ENCODE data around the gene ZNF281. TPM values are rescaled to one million over a fixed set of nuclear protein-coding genes. Genes with fewer than 3 reads are reported as not detected.

Gene ZNF281
- total and polyA plus RNA-seq, 9 of the 15 experiments (the other 6 are each of a cell fraction or from before 2014, with no cell fraction given) = 9.6 to 24.9 (median 16.5) TPM

DNA sequence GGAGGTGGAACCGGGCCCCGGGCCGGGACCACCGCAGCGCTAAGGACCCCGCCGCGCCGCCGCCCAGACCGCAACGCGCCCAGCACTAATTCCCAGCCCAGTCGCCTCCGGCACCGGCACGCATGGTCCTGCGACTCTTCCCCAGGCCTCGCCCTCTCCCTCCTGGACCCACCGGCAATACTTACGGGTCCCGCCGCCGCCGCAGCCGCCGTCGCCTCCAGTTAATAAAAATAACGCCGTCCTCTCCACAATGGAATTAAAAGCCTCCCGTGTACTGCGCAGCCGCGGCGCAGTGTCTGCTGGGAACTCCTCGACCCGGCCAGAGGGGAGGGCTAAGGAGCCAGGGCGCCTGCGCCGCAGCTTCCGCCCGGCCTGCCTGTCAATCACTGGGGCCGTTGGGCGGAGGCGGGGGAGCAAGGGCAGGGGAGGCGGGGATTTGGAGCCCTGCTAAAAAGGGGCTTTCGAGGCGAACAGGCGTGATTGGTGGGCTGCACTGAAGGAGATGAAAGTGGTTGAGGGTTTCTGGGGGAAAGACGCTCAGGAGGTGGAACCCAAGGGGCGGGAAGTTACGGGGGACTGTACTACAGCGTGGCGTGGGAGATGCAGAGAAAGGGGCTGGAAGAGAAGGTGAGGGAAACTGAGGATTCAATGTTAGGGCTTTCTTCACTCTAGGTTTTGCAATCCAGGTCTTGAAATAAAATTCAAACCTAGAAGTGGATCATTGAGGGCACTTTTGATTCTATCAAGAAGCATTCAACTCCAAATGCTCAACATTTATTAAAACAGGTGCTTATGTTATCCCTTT lies at the start of gene ZNF281 (continued):
- TF ChIP-seq, protein P1, sequence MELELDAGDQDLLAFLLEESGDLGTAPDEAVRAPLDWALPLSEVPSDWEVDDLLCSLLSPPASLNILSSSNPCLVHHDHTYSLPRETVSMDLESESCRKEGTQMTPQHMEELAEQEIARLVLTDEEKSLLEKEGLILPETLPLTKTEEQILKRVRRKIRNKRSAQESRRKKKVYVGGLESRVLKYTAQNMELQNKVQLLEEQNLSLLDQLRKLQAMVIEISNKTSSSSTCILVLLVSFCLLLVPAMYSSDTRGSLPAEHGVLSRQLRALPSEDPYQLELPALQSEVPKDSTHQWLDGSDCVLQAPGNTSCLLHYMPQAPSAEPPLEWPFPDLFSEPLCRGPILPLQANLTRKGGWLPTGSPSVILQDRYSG (tag; conservative IDR thresholded peaks at IDR 0.05; ENCODE audit: low read depth) = no peak
- TF ChIP-seq KAT8 (IDR thresholded peaks at IDR 0.05; ENCODE audit: low read depth) (no peak), TBP (optimal IDR thresholded peaks at IDR 0.05; ENCODE audit: low read depth, low read length) (peak; percentile 63), HNRNPH1 (optimal IDR thresholded peaks at IDR 0.05; ENCODE audit: low read depth, low read length) (no peak), EP300 (IDR thresholded peaks at IDR 0.05; ENCODE audit: low read length) (no peak; the same call in 1 of the 2 replicates), ZNF436 (CRISPR knock-in tag; IDR thresholded peaks at IDR 0.05) (no peak), PYGO2 (tag; IDR thresholded peaks at IDR 0.05) (no peak), ZFX (CRISPR knock-in tag; IDR thresholded peaks at IDR 0.05) (peak; percentile 70), ZC3H8 (IDR thresholded peaks at IDR 0.05) (no peak), BCOR (IDR thresholded peaks at IDR 0.05) (peak; percentile 39; the same call in 1 of the 2 replicates), ARID1B (IDR thresholded peaks at IDR 0.05) (0 out of 2 replicates have a peak, but pooled peaks have one; percentile 46), GTF2E2 (tag; IDR thresholded peaks at IDR 0.05) (no peak), SNRNP70 (optimal IDR thresholded peaks at IDR 0.05; ENCODE audit: low read depth, low read length) (no peak), HNRNPK (IDR thresholded peaks at IDR 0.05; ENCODE audit: low read depth, low read length, poor library complexity, severe bottlenecking) (no peak), BRD9 (IDR thresholded peaks at IDR 0.05; ENCODE audit: low read depth, partially characterized antibody) (peak; percentile 81), SPI1 (IDR thresholded peaks at IDR 0.05; ENCODE audit: borderline replicate concordance, low read depth, low read length) (no peak), SMARCC2 (IDR thresholded peaks at IDR 0.05; ENCODE audit: low read depth) (no peak), ZNF12 (CRISPR knock-in tag; IDR thresholded peaks at IDR 0.05) (no peak)
- TF ChIP-seq, protein P2, sequence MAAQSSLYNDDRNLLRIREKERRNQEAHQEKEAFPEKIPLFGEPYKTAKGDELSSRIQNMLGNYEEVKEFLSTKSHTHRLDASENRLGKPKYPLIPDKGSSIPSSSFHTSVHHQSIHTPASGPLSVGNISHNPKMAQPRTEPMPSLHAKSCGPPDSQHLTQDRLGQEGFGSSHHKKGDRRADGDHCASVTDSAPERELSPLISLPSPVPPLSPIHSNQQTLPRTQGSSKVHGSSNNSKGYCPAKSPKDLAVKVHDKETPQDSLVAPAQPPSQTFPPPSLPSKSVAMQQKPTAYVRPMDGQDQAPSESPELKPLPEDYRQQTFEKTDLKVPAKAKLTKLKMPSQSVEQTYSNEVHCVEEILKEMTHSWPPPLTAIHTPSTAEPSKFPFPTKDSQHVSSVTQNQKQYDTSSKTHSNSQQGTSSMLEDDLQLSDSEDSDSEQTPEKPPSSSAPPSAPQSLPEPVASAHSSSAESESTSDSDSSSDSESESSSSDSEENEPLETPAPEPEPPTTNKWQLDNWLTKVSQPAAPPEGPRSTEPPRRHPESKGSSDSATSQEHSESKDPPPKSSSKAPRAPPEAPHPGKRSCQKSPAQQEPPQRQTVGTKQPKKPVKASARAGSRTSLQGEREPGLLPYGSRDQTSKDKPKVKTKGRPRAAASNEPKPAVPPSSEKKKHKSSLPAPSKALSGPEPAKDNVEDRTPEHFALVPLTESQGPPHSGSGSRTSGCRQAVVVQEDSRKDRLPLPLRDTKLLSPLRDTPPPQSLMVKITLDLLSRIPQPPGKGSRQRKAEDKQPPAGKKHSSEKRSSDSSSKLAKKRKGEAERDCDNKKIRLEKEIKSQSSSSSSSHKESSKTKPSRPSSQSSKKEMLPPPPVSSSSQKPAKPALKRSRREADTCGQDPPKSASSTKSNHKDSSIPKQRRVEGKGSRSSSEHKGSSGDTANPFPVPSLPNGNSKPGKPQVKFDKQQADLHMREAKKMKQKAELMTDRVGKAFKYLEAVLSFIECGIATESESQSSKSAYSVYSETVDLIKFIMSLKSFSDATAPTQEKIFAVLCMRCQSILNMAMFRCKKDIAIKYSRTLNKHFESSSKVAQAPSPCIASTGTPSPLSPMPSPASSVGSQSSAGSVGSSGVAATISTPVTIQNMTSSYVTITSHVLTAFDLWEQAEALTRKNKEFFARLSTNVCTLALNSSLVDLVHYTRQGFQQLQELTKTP (IDR thresholded peaks at IDR 0.05; ENCODE audit: low read depth in 1 of 2, partially characterized antibody in 2 of 2) = peak in 1 of 2 experiments; percentile 55
- TF ChIP-seq, protein P3, sequence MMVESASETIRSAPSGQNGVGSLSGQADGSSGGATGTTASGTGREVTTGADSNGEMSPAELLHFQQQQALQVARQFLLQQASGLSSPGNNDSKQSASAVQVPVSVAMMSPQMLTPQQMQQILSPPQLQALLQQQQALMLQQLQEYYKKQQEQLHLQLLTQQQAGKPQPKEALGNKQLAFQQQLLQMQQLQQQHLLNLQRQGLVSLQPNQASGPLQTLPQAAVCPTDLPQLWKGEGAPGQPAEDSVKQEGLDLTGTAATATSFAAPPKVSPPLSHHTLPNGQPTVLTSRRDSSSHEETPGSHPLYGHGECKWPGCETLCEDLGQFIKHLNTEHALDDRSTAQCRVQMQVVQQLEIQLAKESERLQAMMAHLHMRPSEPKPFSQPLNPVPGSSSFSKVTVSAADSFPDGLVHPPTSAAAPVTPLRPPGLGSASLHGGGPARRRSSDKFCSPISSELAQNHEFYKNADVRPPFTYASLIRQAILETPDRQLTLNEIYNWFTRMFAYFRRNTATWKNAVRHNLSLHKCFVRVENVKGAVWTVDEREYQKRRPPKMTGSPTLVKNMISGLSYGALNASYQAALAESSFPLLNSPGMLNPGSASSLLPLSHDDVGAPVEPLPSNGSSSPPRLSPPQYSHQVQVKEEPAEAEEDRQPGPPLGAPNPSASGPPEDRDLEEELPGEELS (CRISPR knock-in tag; IDR thresholded peaks at IDR 0.05; ENCODE audit: borderline replicate concordance) = 0 out of 2 replicates have a peak, but pooled peaks have one; percentile 32
- TF ChIP-seq, protein P4, sequence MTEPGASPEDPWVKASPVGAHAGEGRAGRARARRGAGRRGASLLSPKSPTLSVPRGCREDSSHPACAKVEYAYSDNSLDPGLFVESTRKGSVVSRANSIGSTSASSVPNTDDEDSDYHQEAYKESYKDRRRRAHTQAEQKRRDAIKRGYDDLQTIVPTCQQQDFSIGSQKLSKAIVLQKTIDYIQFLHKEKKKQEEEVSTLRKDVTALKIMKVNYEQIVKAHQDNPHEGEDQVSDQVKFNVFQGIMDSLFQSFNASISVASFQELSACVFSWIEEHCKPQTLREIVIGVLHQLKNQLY (CRISPR knock-in tag; conservative IDR thresholded peaks at IDR 0.05) = no peak

Data from K562 (cell line).